NCI-H1092 treated with DMSO at 0.1 percent for 48 hours (cell line): ENCODE results near the gene RNU1-4.
"Not testable (repeated sequence)": the region's sequence is repeated elsewhere in the genome, so short reads cannot be mapped to it uniquely, and the experiment has no call there.

Source experiments
- DNase-seq: peaks from one replicate; lab custom pipeline; 2025; lab: John Stamatoyannopoulos, UW

The RNU1-4 gene

GRCh38 chr1:16728243-16728949 is 11.9 kb upstream of the RNU1-4 start:
- DNase-seq = not testable (repeated sequence)

GRCh38 chr1:16732254-16732896 is 7.9 kb upstream of the RNU1-4 start:
- not testable (repeated sequence) for DNase-seq

DNA sequence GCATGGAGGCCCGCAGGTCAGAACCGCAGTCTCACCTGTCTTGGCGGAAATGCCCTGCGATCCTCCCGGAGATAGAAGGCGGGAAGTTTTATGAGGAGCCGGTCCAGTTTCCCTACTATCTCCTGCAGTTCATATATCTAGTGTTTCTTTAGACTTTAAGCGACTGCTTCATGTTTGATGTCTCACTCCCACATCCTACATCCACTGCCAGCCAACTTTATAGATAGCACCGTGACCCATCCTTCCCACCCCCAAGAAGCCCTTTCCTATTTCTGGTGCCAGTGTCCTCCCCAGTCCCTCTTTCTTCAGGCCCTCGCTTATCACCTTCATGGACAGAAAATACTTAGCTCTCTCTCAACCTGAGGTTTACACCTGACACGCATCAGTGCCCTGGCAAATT is 914 bp downstream of the RNU1-4 start:
- not testable (repeated sequence) for DNase-seq

DNA sequence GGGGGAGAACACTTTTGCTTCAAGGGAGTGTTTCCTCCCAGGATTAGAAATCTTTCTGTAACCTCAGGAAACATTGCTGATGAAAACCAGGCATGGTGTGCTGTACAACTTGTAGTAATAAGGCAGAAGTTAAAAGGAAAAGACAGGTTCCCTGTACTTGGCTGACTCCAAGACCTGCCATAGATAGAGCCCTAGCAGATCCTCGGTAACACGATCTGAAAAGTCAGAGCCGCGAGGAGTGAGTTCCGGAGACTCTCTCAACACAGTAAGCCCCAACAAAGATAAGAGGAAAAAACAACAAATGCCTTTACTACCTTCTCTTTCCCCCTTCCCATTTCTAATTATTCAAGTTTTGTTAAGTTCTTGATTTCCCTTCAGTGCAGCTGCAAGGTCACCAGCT is 7.3 kb downstream of the RNU1-4 start:
- not testable (repeated sequence) for DNase-seq

DNA sequence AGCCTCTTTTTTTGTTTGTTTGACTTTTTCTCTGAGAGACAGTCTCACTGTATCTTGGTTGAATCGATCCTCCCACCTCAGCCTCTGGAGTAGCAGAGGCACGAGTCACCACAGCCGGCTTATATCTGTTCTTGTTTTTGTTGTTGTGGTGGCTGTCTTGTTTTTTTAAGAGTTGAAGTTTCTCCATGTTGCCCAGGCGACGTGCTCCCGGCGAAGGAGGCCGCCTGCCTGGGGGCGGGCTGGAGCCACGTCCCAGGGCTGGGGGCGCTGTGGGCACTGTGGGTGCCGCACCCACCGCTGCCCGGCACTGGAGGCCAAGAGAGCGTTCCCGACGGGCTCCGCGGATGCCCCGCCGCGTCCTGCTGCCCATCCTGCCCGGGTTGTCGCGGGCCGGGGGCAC is 8.4 kb downstream of the RNU1-4 start:
- not testable (repeated sequence) for DNase-seq

DNA sequence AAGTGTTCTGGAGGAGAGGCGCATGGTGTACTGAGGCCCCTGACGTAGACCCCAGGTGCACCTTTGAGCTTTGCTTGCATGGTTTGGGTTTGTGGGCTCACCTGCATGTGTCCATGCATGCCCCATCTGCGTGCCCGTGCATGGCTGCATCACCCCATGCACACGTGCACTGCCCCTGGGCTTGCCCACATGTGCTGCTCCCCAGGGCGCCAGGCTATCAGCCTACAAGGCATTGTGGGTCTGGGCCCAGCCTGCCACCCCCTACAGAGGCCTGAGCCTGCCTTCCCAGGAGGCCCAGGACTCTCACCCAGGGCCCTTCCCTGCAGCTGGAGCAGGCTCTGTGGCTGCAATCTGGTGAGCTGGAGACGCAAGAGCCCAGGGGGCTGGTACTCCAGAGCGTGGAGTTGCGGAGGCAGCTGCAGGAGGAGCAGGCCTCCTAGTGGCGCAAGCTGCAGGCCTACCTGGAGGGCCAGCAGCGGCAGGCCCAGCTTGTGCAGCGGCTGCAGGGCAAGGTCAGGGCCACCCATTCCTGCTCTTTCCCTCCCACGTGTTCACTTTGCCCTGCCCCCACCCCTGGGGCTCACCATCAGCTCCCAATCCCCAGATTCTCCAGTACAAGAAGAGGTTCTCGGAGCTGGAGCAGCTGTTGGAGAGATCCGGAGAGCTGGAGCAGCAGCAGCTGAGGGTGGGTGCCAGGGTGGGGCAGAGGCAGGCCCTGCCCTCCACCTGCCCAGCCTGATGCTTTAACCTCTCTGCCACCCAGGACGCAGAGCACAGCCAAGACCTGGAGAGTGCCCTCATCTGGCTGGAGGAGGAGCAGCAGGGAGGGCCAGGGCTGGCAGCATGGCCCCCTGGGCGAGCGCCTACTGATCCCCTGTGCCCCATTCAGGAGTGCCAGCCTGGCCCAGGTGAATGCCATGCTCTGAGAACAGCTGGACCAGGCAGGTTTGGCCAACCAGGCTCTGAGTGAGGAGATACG is 9.9 kb downstream of the RNU1-4 start:
- not testable (repeated sequence) for DNase-seq

DNA sequence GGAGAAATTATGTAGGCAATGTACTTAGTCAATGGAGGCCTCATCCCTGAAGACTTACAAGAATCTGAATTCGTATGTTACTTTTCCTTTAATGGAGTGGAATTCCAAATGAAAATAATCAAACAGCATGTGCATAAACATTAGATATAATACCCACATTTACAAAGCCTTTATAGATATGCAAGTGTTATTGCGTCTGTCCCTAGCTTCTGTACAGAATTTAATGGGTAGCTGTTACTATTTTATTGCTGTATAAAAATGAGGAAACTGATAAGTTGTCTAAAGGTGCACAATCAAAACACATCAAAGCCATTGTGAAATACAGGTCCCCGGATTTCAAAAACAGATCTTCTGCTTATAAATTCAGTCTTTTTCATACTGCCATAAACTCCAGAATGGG is 12.5 kb downstream of the RNU1-4 start:
- DNase-seq = not testable (repeated sequence)

DNA sequence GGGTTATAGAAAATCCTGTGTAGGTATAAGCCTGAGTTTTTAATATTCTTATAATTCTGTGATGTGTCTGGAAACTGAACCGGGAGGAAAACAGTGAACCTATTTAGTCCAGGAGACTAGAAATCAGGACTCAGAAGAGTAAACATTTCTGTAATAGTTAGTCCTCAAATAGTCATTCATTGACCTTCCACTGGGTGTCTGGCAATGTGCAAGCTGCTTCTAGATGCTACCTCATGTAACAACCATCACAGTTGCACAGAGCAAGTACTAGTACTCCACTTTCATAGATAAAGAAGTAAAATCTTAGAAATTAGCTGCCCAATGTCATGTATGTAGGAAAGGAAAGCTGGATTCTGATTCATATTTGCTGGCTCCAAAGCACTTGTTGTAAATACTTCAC is 15.1 kb downstream of the RNU1-4 start:
- not testable (repeated sequence) for DNase-seq

GRCh38 chr1:16755932-16756331 is 15.6 kb downstream of the RNU1-4 start:
- not testable (repeated sequence) for DNase-seq

- DNase-seq = not testable (repeated sequence)
Observed at GRCh38 chr1:16757574-16757973, 17.3 kb downstream of the RNU1-4 start.

GRCh38 chr1:16758060-16758459 is 17.7 kb downstream of the RNU1-4 start:
- not testable (repeated sequence) for DNase-seq

- DNase-seq = not testable (repeated sequence)
Observed at GRCh38 chr1:16759041-16759493, 18.8 kb downstream of the RNU1-4 start.

- DNase-seq = not testable (repeated sequence)
Observed at GRCh38 chr1:16759650-16760455, 19.5 kb downstream of the RNU1-4 start.

DNA sequence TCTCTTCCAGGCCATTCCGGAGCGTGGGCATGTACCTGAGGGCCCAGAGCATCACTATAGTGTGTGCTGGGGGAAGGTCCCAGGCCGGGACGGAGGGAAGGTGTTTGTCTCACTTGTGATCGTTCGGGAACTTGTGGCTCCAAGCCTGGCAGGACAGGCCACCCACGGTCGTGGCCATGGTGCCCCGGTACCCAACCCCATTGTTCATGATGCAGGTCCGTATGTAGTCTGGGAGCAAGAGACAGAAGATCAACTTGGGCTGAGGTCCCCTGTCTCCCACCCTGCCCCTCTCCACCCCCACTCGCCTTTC is 20.1 kb downstream of the RNU1-4 start:
- DNase-seq = not testable (repeated sequence)

- DNase-seq = not testable (repeated sequence)
Observed at GRCh38 chr1:16760801-16761200, 20.5 kb downstream of the RNU1-4 start.

GRCh38 chr1:16764248-16764819 is 24.0 kb downstream of the RNU1-4 start:
- DNase-seq = not testable (repeated sequence)

DNA sequence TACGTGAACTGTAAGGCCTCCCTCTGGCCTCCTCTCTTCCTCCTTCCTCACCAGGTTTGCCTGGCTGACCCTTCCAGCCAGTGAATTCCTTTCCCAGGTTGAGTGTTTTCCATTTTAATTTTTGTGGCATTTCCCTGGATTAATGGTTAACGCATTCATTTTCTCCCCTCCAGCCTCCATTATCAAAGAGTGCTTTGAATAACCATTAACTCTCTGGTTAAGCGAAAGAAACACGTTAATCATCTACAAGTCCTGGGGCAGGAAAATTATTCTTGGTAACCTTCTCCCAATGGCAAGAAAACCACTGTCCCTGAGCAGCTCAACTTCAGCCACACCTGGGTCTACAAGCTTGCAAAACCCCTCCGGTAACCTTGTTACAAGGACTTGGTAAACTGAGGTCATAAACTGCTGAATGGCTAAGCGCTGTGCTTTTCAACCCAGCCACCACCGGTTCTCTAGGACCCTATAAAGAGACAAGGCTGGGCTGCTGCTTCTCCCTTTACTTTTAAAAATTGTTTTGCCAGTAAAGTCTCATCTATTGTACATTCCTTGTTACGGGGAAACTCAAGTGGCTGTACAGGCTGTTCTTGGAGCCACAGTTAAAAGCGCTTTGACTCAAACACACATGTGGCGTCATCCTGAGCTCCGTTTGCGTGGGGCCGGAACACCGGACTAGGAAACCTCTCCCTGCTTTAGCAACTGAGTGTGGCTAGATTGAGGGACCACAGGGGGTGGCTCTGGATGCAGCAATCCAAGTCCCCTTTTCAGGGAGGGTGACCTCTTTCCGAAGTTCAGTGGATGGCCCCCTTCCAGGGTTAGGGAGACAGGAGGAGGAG is 24.7 kb downstream of the RNU1-4 start:
- not testable (repeated sequence) for DNase-seq

DNA sequence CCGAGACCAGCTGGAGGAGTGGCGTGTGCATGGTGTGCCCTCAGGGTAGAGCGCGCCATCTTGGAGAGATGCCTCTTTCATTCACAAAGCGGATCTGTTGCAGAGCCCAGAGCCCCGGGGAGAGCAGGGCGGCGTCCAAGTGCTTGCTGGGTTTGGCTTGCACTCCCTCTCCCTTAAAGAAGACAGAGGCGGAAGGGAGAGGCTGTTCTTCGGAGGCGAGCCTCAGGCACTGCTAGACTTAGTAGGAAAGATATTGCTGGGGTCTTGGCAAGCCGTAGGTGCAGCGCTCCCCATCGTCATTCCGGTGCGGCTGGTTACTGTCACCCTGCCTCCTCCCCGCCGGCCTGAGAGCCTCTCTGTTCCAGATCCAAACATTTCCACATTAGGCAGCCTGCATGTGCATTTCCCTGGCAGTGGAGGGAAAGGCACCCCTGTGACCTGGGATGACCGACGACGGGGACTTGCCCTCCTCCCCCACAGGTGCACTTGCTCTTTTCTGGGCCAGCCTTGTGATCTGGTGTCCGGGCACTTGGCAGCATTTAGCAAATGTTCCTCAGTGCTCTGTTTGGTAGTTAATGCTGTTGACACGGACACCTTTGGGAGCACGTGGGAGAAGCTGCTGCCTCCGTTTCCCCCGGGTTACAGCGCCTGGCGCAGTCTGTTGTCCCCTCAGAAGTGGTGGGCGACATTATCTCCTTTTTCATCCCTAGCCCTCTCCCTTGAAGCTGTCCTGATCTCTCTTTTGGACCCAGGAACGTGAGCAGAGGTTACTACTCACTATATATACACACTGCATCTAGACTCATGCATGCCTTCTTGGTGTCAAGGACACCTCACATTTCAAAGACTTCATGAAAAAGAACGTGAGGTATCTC is 25.7 kb downstream of the RNU1-4 start:
- DNase-seq = not testable (repeated sequence)

DNA sequence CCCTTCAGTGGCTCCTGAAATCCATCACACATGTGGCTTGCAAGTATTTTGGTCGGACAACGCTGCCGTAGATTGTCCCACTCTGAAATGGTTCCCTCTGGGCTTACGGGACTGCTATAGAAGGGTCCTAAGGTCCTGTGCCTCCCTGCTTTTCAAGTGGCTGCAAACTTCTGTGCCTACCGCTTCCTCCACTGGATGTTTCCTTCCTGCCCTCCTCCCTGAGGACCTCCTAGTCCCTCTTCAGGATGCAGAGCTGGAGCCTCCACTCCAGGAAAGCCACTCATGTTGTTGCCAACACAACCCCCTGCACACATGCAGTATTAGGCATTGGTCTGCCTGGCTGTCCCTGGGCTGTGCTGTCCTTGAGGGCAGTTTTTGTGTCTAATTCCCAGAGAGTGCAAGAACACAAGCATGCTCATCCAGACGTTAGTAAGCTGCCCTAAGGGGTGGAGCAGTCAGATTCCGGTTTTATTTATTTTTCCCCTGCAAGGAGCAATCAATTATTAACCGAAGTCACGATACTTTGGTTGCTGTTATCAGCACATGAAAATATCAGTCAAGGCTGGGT is 26.5 kb downstream of the RNU1-4 start:
- DNase-seq = not testable (repeated sequence)
